Measurements from ENCODE around the gene SLC12A9.

GRCh38 chr7:100882785-100883526 lies 30.4 kb downstream of the SLC12A9 start:
- TF ChIP-seq CTCF (IDR thresholded peaks at IDR 0.05) (no peak), POLR2A (IDR thresholded peaks at IDR 0.05) (no peak), EP300 (IDR thresholded peaks at IDR 0.05) (no peak), POLR2AphosphoS5 (IDR thresholded peaks at IDR 0.05) (no peak)
